GM19238 (cell line): ENCODE measurements around the gene LDLRAD4.
"Not testable (repeated sequence)": the region's sequence is repeated elsewhere in the genome, so short reads cannot be mapped to it uniquely, and the experiment has no call there.

ENCODE experiments used
- DNase-seq: peaks from one replicate; pipeline ENCODE4 v3.0.0; 2011; ENCODE audit warnings: low spot score; ENCODE audit not compliant: insufficient read length

Gene LDLRAD4

DNA sequence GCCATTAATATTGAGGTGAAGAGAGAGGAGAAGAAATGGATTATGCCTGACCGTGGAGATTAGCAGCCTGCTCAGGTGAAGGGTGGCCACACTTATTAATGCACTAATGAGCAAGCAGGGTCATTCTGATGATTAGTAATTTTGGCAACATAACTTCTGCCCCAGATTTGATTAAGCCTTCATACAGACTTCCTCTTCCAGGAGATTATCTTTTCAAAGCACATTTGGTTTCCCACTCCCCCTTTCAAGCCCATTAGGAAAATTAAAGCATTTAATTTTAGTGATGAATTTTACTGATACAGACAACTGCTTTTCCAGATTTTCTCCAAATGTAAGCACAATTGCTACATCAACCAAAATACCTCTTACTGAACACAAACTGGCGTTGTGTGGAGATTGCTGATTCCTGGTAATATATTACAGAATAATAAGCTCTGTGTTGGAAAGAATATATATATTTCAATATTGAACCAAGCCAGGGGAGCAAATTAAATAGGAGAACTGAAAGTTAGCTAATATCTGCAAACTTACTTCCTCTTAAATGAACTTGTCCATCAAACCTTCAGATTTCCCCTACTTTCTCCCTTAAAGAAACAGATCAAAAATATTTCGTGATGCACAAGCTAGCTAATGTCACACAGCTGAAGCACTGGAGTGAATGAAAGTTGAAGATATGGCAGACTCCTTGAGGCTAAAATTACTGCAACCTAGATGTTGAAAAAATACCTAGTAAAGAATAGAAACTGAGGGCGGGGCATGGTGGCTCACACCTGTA, 367.0 kb downstream of the LDLRAD4 start:
- DNase-seq = no peak

DNA sequence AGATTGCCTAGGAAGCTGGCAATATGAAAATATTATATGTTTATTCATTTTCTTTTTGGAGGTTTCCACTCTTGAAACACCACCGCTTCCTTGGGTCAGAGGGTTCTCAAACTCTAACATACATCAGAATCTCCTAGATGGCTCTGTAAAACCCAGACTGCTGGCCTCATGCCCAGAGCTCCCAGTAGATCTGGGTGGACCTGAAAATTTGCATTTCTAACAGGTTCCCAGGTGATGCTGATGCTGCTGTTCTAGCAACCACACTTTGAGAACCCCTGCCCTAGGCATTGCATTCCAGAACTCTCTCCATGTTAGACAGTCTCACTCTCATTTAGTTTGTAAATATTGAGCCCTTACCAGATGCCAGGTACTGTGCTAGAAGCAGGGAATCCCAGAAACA, 368.4 kb downstream of the LDLRAD4 start:
- no peak for DNase-seq

GRCh38 chr18:13587477-13587876, 368.9 kb downstream of the LDLRAD4 start:
- DNase-seq = no peak

GRCh38 chr18:13587937-13588336, 369.4 kb downstream of the LDLRAD4 start:
- DNase-seq = no peak

- no peak for DNase-seq
Measured at GRCh38 chr18:13589316-13589715, 370.8 kb downstream of the LDLRAD4 start.

- DNase-seq = no peak
Measured at GRCh38 chr18:13589943-13590342, 371.4 kb downstream of the LDLRAD4 start.

DNA sequence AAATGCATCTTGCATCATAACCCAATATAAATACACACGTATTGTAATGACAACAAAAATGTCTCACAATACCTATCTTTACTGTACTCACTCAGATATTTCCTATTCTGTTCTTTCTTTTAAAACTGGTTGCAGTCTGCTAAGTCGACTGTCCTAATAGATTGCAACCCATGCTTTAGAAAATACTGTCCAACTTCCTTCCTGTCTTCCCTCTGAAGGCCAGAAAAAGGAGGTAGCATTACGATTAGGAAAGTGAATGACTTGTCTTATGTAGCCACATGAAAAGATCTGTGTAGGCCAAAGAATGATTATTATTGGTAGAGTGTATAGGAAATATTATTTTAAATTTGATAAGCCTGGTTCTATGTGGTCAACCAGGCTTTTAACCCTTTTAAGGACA, 373.7 kb downstream of the LDLRAD4 start:
- DNase-seq = no peak

- no peak for DNase-seq
Measured at GRCh38 chr18:13594551-13594950, 376.0 kb downstream of the LDLRAD4 start.

GRCh38 chr18:13597068-13597467, 378.5 kb downstream of the LDLRAD4 start:
- DNase-seq = no peak

- DNase-seq = no peak
Measured at GRCh38 chr18:13598591-13598990, 380.0 kb downstream of the LDLRAD4 start.

- no peak for DNase-seq
Measured at GRCh38 chr18:13599031-13599430, 380.5 kb downstream of the LDLRAD4 start.

GRCh38 chr18:13603304-13604019, 384.9 kb downstream of the LDLRAD4 start:
- DNase-seq = no peak

DNA sequence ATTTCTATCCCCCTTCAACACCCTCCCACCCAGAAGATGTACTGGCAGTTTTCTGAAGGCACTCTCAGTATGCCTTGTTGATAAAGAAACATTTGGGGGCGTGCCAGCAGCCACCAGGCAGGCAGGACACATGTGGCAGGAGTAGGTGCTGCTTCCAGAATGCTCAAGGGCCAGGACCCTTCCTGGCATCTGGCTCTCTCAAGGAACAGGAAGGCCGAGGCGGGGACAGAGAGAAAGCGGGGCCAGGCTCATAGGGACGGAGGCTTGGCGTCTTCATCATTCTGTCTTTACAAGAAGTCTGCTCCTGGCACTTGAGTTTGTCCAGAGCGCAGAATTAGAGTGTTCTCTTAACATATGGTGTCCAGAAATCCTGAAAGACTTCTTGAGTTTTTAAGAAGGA, 386.2 kb downstream of the LDLRAD4 start:
- DNase-seq = no peak

- no peak for DNase-seq
Measured at GRCh38 chr18:13605477-13605876, 386.9 kb downstream of the LDLRAD4 start.

- no peak for DNase-seq
Measured at GRCh38 chr18:13605901-13606300, 387.3 kb downstream of the LDLRAD4 start.

DNA sequence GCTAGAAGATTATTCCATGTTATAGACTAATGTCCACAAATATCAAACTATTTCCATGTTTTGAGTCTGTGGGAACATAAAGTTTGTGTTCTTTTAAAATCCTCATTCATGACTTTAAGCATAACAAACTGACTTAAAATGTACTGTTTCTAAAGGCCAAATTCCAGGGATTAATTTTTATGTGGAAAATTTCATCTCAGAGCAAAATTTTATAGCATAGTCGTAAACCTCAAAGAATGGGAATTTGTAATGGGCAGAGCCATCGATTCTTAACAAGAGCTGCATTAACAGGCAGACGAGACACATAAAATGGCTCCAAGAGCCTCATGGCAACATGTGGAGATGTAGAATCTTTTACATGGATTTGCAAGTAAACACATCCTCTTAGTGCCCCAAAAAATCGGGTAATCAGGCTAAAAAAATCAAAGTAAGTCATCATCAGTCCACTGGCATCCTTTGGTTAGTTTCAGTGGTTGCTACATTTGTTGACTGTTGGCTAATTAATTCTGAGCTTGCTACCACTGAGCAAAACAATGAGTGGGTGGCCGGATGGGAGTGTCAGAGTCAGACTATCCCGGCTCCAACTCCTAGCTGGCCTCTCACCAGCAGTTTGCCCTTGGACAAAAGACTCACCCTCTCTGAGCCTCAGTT, 388.2 kb downstream of the LDLRAD4 start:
- DNase-seq = no peak

DNA sequence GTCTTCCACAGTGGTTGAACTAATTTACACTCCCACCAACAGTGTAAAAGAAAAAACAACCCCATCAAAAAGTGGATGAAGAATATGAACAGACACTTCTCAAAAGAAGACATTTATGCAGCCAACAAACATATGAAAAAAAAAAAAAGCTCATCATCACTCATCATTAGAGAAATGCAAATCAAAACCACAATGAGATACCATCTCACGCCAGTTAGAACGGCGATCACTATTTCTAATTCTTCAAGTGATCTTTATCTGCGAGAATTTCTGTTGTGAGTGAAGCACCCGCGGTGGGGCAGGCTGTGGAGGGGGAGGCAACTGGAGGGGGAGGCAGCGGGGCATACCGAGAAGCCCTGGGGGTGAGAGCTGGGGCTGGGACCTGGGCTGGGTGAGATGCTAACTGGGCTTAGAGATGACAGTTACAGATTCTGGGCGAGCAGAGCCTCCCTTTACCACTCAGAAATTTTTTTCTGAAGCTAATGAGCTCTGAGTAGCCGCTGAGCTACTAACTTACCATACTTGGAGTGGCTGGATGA, 389.5 kb downstream of the LDLRAD4 start:
- not testable (repeated sequence) for DNase-seq

- DNase-seq = no peak
Measured at GRCh38 chr18:13608791-13609532, 390.4 kb downstream of the LDLRAD4 start.

DNA sequence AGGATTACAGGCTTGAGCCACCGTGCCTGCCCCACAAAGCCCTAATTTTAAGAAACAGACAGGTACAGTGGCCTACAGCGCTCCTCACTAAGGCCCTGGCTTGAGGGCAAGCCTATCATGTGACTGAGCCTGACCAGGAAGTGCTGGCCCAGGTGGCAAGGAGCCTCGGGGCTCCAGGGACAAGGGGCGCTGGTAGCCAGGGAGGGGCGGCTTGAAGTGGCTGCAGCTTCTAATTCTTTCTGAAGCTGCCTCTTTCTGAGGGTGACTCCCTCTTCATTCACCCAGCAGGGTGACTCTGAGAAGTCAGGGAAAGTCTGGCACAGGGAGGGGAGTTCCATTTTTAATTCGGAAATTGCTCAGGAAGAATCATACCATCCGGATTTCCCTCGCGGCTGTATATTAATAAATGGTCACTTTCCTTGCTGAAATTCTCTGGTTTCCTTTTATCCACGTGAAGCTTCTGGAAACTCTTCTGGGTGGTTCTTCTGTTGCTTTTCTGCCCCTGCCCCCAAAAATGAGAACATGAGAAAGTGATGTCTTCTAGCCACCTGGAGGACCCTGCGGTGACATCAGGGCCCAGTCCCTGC, 392.1 kb downstream of the LDLRAD4 start:
- DNase-seq = no peak

- no peak for DNase-seq
Measured at GRCh38 chr18:13611142-13611600, 392.6 kb downstream of the LDLRAD4 start.
